K562 (cell line): ENCODE measurements around the gene TSTD2. TPM values are rescaled to one million over a fixed set of nuclear protein-coding genes. Genes with fewer than 3 reads are reported as not detected.

Experiments
- BHLHE40 ChIP-seq: IDR thresholded peaks from 2 replicates; pipeline ENCODE4 v1.6.1; 2011; ENCODE audit warnings: low read length, improper control_type of control experiment
- CREB3 ChIP-seq: fragments of 450-650 bp; conservative IDR thresholded peaks from 2 replicates; pipeline ENCODE4 v1.6.1; 2016; ENCODE audit warnings: missing genetic modification characterization, low read depth, mild to moderate bottlenecking, missing compliant biosample characterization, moderate library complexity
- CTCFL ChIP-seq: IDR thresholded peaks from 2 replicates; pipeline ENCODE4 v1.6.1; 2011; ENCODE audit warnings: borderline replicate concordance, low read depth, mild to moderate bottlenecking, moderate library complexity, low read length; ENCODE audit not compliant: insufficient read depth, poor library complexity, severe bottlenecking
- HDGF ChIP-seq: fragments of 450-650 bp; IDR thresholded peaks from 2 replicates; pipeline ENCODE4 v1.6.1; 2016
- ILF3 ChIP-seq: fragments of 450-650 bp; IDR thresholded peaks from 2 replicates; pipeline ENCODE4 v1.6.1; 2018; ENCODE audit warnings: antibody characterized with exemption, mild to moderate bottlenecking, moderate library complexity, borderline replicate concordance
- KDM5B ChIP-seq: fragments of 200-600 bp; sonication (generic); IDR thresholded peaks from 2 replicates; pipeline ENCODE4 v1.6.1; 2012; ENCODE audit warnings: low read depth, mild to moderate bottlenecking, moderate library complexity, low read length, control low read depth, inconsistent platforms; ENCODE audit not compliant: insufficient replicate concordance
- LARP7 ChIP-seq: fragments of 450-650 bp; IDR thresholded peaks from 2 replicates; pipeline ENCODE4 v1.6.1; 2016
- MBD2 ChIP-seq: sonication (generic); IDR thresholded peaks from 2 replicates; pipeline ENCODE4 v1.6.1; 2016; ENCODE audit warnings: low read depth, borderline replicate concordance
- NFXL1 ChIP-seq: fragments of 450-650 bp; formaldehyde crosslinking; IDR thresholded peaks from 2 replicates; pipeline ENCODE4 v1.4.0; 2021; ENCODE audit warnings: mild to moderate bottlenecking
- POLR2AphosphoS5 ChIP-seq: IDR thresholded peaks from 2 replicates; pipeline ENCODE4 v1.6.1; 2011; ENCODE audit warnings: mild to moderate bottlenecking, low read depth, low read length, moderate library complexity; ENCODE audit not compliant: control insufficient read depth, insufficient read depth
- PTTG1 ChIP-seq: fragments of 450-650 bp; IDR thresholded peaks from 2 replicates; pipeline ENCODE4 v1.6.1; 2016; ENCODE audit warnings: low read depth, mild to moderate bottlenecking, missing genetic modification characterization, missing compliant biosample characterization
- SIX5 ChIP-seq, 2 experiments: IDR thresholded peaks; 2 replicates each; pipeline ENCODE4 v1.6.1; 2011; ENCODE audit warnings: low read length in 2 of 2, borderline replicate concordance in 1 of 2, low read depth in 1 of 2, mild to moderate bottlenecking in 1 of 2, moderate library complexity in 1 of 2; ENCODE audit not compliant: insufficient read depth in 1 of 2
- SLC30A9 ChIP-seq: fragments of 250-450 bp; sonication (Bioruptor Pico); IDR thresholded peaks from 2 replicates; pipeline ENCODE4 v1.8.0; 2022; ENCODE audit warnings: mild to moderate bottlenecking, moderate library complexity
- TEAD2 ChIP-seq: fragments of 450-650 bp; IDR thresholded peaks from 2 replicates; pipeline ENCODE4 v1.6.1; 2016; ENCODE audit warnings: missing genetic modification characterization, control low read depth, missing compliant biosample characterization
- U2AF1 ChIP-seq: fragments of 200-400 bp; formaldehyde crosslinking; optimal IDR thresholded peaks from 2 replicates; pipeline ENCODE3; 2017; ENCODE audit warnings: mild to moderate bottlenecking, low read depth, low read length, moderate library complexity
- ZFX ChIP-seq: sonication (generic); formaldehyde crosslinking; IDR thresholded peaks from 2 replicates; pipeline ENCODE4 v1.8.0; 2022; ENCODE audit warnings: mild to moderate bottlenecking, missing genetic modification reagents, moderate library complexity
- ZNF316 ChIP-seq: fragments of 450-650 bp; IDR thresholded peaks from 2 replicates; pipeline ENCODE4 v1.6.1; 2016
- ZNF830 ChIP-seq: fragments of 250-450 bp; sonication (Bioruptor Pico); IDR thresholded peaks from 2 replicates; pipeline ENCODE4 v1.5.0; 2021; ENCODE audit warnings: mild to moderate bottlenecking
- polyA plus RNA-seq, 8 experiments: library from polyadenylated mRNA; depleted of rRNA in 4 of 8; stranded (reverse) in 5 of 8; unstranded in 3 of 8; fragments of >200 nt; fragmentation: Nextera tagmentation in 2 of 8; fragmentation: Illumina TruSeq in 1 of 8; extraction: Ambion mirVana in 2 of 8; extraction: Trizol in 1 of 8; gene quantifications; 2 replicates each; pipeline versions ENCODE4 v1.2.1 to v1.2.3, GENCODE V29; 2011 to 2014; ENCODE audit warnings: inconsistent platforms in 1 of 8, missing spikeins in 1 of 8
- total RNA-seq, 7 experiments: library from RNA; depleted of rRNA in 6 of 7; stranded (reverse); fragments of >200 nt in 6 of 7; fragmentation: Illumina TruSeq in 2 of 7; extraction: Trizol in 2 of 7; gene quantifications; 2 replicates each; pipeline versions ENCODE4 v1.2.1 to v1.2.3, GENCODE V29; 2011 to 2021; ENCODE audit warnings: low replicate concordance in 1 of 7
- TF ChIP-seq, protein P1 (sequence below): sonication (generic); formaldehyde crosslinking; IDR thresholded peaks from 2 replicates; pipeline ENCODE4 v1.8.0; 2022; ENCODE audit warnings: mild to moderate bottlenecking, missing genetic modification reagents
- TF ChIP-seq, protein P2 (sequence below): fragments of 450-650 bp; formaldehyde crosslinking; conservative IDR thresholded peaks from 2 replicates; pipeline ENCODE4 v1.4.0; 2022; ENCODE audit warnings: mild to moderate bottlenecking, missing genetic modification characterization

The TSTD2 gene
- total and polyA plus RNA-seq, 9 of the 15 experiments (the other 6 are each of a cell fraction or from before 2014, with no cell fraction given): 10.1 to 36.7 (median 19.0) TPM

GRCh38 chr9:97632985-97633858, at the start of gene TSTD2, which contains the start of gene NCBP1 (continued):
- TF ChIP-seq PTTG1 (tag): no peak
- no peak for TF ChIP-seq ILF3
- no peak for TF ChIP-seq HDGF
- TF ChIP-seq CTCFL: no peak
- no peak for TF ChIP-seq ZNF830 (CRISPR knock-in tag)
- TF ChIP-seq NFXL1: no peak
- TF ChIP-seq ZNF316: no peak
- no peak for TF ChIP-seq U2AF1
- peak in 1 of 2 experiments; percentile 36; a peak in 1 of 4 replicates for TF ChIP-seq SIX5 (IDR thresholded peaks at IDR 0.05; ENCODE audit: borderline replicate concordance in 1 of 2, insufficient read depth in 1 of 2, low read depth in 1 of 2, low read length in 2 of 2)
- TF ChIP-seq CREB3 (tag): no peak
- TF ChIP-seq, protein P1, sequence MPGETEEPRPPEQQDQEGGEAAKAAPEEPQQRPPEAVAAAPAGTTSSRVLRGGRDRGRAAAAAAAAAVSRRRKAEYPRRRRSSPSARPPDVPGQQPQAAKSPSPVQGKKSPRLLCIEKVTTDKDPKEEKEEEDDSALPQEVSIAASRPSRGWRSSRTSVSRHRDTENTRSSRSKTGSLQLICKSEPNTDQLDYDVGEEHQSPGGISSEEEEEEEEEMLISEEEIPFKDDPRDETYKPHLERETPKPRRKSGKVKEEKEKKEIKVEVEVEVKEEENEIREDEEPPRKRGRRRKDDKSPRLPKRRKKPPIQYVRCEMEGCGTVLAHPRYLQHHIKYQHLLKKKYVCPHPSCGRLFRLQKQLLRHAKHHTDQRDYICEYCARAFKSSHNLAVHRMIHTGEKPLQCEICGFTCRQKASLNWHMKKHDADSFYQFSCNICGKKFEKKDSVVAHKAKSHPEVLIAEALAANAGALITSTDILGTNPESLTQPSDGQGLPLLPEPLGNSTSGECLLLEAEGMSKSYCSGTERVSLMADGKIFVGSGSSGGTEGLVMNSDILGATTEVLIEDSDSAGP (CRISPR knock-in tag): no peak; the same call in 1 of the 2 replicates
- TF ChIP-seq POLR2AphosphoS5: peak; percentile 81
- TF ChIP-seq MBD2: peak; percentile 82
- TF ChIP-seq TEAD2 (tag): no peak; the same call in 1 of the 2 replicates
- TF ChIP-seq KDM5B: no peak
- TF ChIP-seq SLC30A9 (CRISPR knock-in tag): no peak
- TF ChIP-seq, protein P2, sequence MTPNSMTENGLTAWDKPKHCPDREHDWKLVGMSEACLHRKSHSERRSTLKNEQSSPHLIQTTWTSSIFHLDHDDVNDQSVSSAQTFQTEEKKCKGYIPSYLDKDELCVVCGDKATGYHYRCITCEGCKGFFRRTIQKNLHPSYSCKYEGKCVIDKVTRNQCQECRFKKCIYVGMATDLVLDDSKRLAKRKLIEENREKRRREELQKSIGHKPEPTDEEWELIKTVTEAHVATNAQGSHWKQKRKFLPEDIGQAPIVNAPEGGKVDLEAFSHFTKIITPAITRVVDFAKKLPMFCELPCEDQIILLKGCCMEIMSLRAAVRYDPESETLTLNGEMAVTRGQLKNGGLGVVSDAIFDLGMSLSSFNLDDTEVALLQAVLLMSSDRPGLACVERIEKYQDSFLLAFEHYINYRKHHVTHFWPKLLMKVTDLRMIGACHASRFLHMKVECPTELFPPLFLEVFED (CRISPR knock-in tag): peak; percentile 60; the same call in 1 of the 2 replicates
- peak; percentile 93 for TF ChIP-seq ZFX (CRISPR knock-in tag)
- TF ChIP-seq BHLHE40: peak; percentile 99
- TF ChIP-seq LARP7: no peak
